K562 treated with DMSO at 1 percent for 48 hours (cell line): Measurements from ENCODE around the gene CBX5. TPM values are rescaled to one million over a fixed set of nuclear protein-coding genes. Genes with fewer than 3 reads are reported as not detected.

Source experiments
- total RNA-seq: library from RNA; unstranded; fragments of 300-600 nt; gene quantifications from 2 replicates; pipeline ENCODE4 v1.2.3, GENCODE V29; 2022; ENCODE audit warnings: low replicate concordance; ENCODE audit errors: extremely low read depth

Gene CBX5
- total RNA-seq: not detected in 2 replicates

GRCh38 chr12:54279632-54280467 is at the start of gene CBX5:
TSS of gene CBX5 (minus strand) at chr12:54280122. CDS start at chr12:54257650, 22,472 bp downstream.

GRCh38 chr12:54324617-54325441 is 44.9 kb upstream of the CBX5 start, which contains the start of gene COPZ1:
TSS of gene COPZ1 (plus strand) at chr12:54325131. CDS start at chr12:54325164, 33 bp downstream.

GRCh38 chr12:54300732-54301427 is 21.0 kb upstream of the CBX5 start, which contains the start of gene NFE2:
TSS of gene NFE2 (minus strand) at chr12:54301015. CDS start at chr12:54295248, 5,767 bp downstream.

GRCh38 chr12:54280468-54281260 is 742 bp upstream of the CBX5 start, which contains the start of gene HNRNPA1:
TSS of gene HNRNPA1 (plus strand) at chr12:54280726. CDS start at chr12:54280808, 82 bp downstream.

Other genes with a start within 250 kb of the CBX5 start
- not detected in 2 replicates for gene HOXC5, start 247.1 kb downstream of the CBX5 start, total RNA-seq
- gene HOXC4, start 226.3 kb downstream of the CBX5 start, total RNA-seq: not detected in 2 replicates
- gene SMUG1, start 91.1 kb downstream of the CBX5 start, total RNA-seq: not detected in 2 replicates
- gene HNRNPA1, start 604 bp upstream of the CBX5 start, total RNA-seq: 1,167 and 1,932 TPM in 2 replicates
- not detected in 2 replicates for gene NFE2, start 20.9 kb upstream of the CBX5 start, total RNA-seq
- gene COPZ1, start 45.0 kb upstream of the CBX5 start, total RNA-seq: not detected in 2 replicates
- not detected in 2 replicates for gene GPR84, start 84.4 kb upstream of the CBX5 start, total RNA-seq
- gene ZNF385A, start 104.6 kb upstream of the CBX5 start, total RNA-seq: not detected in 2 replicates
- not detected in 2 replicates for gene ITGA5, start 139.1 kb upstream of the CBX5 start, total RNA-seq
- gene GTSF1, start 193.5 kb upstream of the CBX5 start, total RNA-seq: not detected in 2 replicates
- not detected in 2 replicates for gene NCKAP1L, start 217.6 kb upstream of the CBX5 start, total RNA-seq